ENCODE measurements around the gene ZNF385C.
"Not testable (repeated sequence)": the region's sequence is repeated elsewhere in the genome, so short reads cannot be mapped to it uniquely, and the experiment has no call there.

The ZNF385C gene, protein sequence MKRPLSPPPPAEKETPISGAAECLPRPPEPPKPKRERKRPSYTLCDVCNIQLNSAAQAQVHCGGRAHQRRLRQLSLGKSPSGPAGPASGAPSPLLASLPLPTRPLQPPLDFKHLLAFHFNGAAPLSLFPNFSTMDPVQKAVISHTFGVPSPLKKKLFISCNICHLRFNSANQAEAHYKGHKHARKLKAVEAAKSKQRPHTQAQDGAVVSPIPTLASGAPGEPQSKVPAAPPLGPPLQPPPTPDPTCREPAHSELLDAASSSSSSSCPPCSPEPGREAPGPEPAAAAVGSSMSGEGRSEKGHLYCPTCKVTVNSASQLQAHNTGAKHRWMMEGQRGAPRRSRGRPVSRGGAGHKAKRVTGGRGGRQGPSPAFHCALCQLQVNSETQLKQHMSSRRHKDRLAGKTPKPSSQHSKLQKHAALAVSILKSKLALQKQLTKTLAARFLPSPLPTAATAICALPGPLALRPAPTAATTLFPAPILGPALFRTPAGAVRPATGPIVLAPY

DNA sequence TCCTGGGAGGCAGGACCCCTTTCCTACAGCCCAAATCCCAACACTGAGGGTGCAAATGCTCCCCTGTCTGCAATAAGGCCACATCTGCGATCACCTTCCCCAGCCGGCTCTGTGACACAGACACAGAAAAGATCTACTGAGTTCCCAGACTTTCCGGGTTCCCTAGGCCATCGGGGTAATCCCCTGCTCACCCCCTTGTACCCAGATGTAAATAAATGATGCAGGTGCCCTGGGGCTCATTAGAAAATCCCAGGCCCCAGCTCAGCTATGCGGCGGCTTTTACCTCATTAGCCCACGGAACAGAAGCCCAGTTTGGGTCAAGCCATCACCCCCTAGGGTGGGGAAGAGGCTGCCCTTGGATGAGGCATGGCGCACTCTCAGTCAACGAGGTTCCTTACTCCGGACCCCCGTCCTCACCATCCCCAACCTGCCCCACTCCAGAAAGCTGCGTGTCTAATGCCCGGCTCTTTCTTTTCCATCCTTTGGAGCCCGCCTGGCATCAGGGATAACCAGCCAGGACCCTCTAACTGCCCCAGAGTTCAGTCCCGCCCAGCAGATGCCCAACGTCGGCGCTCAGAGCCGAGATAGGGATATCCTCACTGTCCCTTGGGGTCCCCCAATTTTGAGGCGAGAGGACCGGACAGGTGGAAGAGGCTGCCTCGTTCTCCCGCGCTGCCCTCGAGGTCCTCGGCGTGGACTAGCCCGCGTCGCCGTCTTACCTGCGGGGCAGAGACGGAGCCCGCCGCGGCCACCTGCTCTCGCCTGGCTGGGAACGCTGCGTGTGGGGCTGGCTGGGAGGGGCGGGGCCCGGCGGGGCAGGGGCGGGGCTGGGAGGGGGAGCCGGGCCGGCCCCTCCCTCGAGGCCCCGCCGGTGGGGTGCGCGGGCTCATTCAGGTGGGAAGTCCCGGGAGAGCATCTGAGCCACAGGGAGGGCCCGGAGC, at the start of gene ZNF385C:
TSS of gene ZNF385C (minus strand) at position 783 of the 941 bp plus-strand sequence. CDS start 35,417 bp downstream, outside the sequence.
- H3K9ac ChIP-seq (ENCODE audit: low read depth, low read length): no peak within 1 kb of the TSS
- peak within 1 kb of the TSS; percentile 64 for H3K4me3 ChIP-seq (ENCODE audit: low read length)

GRCh38 chr17:42146911-42147607, 48.8 kb upstream of the ZNF385C start:
- no peak overlapping the region for H3K27ac ChIP-seq (ENCODE audit: low read length)
- no peaks in the 10 kb centered on the region for H3K9me3 ChIP-seq (ENCODE audit: insufficient read depth, low read depth, low read length)
- H3K4me1 ChIP-seq (ENCODE audit: insufficient read depth, low read length): no peaks in the 10 kb centered on the region; the same call in 1 of the 2 replicates
- H3K9ac ChIP-seq (ENCODE audit: low read depth, low read length): no peak overlapping the region
- H3K27me3 ChIP-seq (ENCODE audit: insufficient read depth, low read length): no peaks in the 10 kb centered on the region
- H3K36me3 ChIP-seq (ENCODE audit: insufficient read depth, low read depth, low read length): peaks cover 18% of the 10 kb centered on the region
- H3K4me3 ChIP-seq (ENCODE audit: low read length): no peak overlapping the region

More for the DNA sequence above, at the start of gene ZNF385C:
- H3K27me3 ChIP-seq (ENCODE audit: insufficient read depth, low read length): peaks cover 40% of the 10 kb centered on the region
- no peaks in the 10 kb centered on the region for H3K36me3 ChIP-seq (ENCODE audit: insufficient read depth, low read depth, low read length)
- H3K27ac ChIP-seq (ENCODE audit: low read length): no peak within 1 kb of the TSS
- H3K4me1 ChIP-seq (ENCODE audit: insufficient read depth, low read length): peaks cover 4% of the 10 kb centered on the region; the same call in 1 of the 2 replicates
- no peaks in the 10 kb centered on the region for H3K9me3 ChIP-seq (ENCODE audit: insufficient read depth, low read depth, low read length)

- not testable (repeated sequence) for H3K27ac ChIP-seq (ENCODE audit: low read length); H3K9me3 ChIP-seq (ENCODE audit: insufficient read depth, low read depth, low read length); H3K4me1 ChIP-seq (ENCODE audit: insufficient read depth, low read length); H3K9ac ChIP-seq (ENCODE audit: low read depth, low read length); H3K27me3 ChIP-seq (ENCODE audit: insufficient read depth, low read length); H3K4me3 ChIP-seq (ENCODE audit: low read length)
- H3K36me3 ChIP-seq (ENCODE audit: insufficient read depth, low read depth, low read length): peaks cover 25% of the 10 kb centered on the region
Observed at GRCh38 chr17:42143138-42143537, 44.9 kb upstream of the ZNF385C start.

DNA sequence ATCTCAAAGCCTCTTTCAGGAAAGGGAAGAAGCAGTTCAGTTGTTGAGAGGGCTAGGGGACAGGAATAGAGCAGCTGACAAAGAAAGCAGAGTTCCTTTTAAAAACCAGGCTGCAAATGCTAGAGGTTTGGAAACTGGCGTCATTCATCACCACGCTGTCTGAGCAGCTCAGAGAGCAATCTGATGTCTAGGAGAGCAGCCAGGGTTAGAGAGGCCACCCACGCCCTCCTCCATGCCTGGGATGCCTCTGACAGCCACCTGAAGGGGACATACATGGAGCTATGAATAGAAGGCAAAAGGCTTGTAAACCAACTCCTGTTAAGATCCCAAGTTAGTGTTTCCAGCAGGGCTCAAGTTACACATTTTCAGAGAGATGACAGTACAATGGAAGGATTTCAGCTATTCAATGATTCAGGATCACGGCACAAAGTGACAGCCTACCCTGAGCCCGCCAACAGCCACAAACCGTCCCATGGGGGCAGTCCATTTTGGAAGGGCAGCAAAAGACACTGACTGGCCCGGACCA, 44.2 kb upstream of the ZNF385C start:
- no peak overlapping the region; the same call in 1 of the 2 replicates for H3K9ac ChIP-seq (ENCODE audit: low read depth, low read length)
- no peak overlapping the region for H3K4me3 ChIP-seq (ENCODE audit: low read length)
- H3K36me3 ChIP-seq (ENCODE audit: insufficient read depth, low read depth, low read length): peaks cover 25% of the 10 kb centered on the region
- no peaks in the 10 kb centered on the region for H3K27me3 ChIP-seq (ENCODE audit: insufficient read depth, low read length)
- H3K27ac ChIP-seq (ENCODE audit: low read length): no peak overlapping the region
- H3K9me3 ChIP-seq (ENCODE audit: insufficient read depth, low read depth, low read length): no peaks in the 10 kb centered on the region
- H3K4me1 ChIP-seq (ENCODE audit: insufficient read depth, low read length): no peaks in the 10 kb centered on the region; the same call in 1 of the 2 replicates

DNA sequence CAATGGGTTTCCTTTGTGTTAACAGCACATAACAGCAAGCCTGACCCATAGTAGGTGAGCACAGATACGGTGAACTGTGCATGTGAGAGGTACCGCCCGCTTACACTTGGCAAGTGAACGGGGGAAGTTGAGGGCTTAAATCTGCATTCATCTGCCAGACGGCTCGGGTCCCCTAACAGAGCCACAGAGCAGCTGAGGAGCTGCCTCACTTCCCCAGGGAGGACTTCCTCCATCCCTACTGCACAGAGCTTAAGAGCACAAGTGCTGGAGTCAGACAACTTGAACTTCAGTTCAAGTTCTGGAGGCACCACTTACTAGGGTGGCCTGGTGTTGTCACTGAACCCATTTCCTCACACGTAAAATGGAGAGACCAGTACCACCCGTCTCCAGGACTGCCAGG, 43.1 kb upstream of the ZNF385C start:
- H3K9ac ChIP-seq (ENCODE audit: low read depth, low read length): no peak overlapping the region

DNA sequence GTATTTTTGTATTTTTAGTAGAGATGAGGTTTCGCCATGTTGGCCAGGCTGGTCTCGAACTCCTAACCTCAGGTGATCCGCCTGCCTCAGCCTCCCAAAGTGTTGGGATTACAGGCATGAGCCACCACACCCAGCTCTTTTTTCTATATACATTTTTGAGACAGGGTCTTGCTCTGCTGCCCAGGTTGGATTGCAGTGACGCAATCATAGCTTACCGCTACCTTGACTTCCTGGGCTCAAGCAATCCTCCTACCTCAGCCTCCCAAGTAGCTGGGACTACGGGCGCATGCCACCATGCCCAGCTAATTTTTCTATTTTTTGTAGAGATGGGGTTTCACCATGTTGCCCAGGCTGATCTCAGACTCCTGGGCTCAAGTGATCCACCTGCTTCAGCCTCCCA, 42.4 kb upstream of the ZNF385C start:
- not testable (repeated sequence) for H3K4me1 ChIP-seq (ENCODE audit: insufficient read depth, low read length); H3K9me3 ChIP-seq (ENCODE audit: insufficient read depth, low read depth, low read length); H3K27me3 ChIP-seq (ENCODE audit: insufficient read depth, low read length); H3K9ac ChIP-seq (ENCODE audit: low read depth, low read length); H3K4me3 ChIP-seq (ENCODE audit: low read length); H3K27ac ChIP-seq (ENCODE audit: low read length)
- H3K36me3 ChIP-seq (ENCODE audit: insufficient read depth, low read depth, low read length): peaks cover 25% of the 10 kb centered on the region

More for the DNA sequence above, 43.1 kb upstream of the ZNF385C start:
- Histone ChIP-seq H3K9me3 (ENCODE audit: insufficient read depth, low read depth, low read length) (no peaks in the 10 kb centered on the region), H3K27ac (ENCODE audit: low read length) (no peak overlapping the region), H3K4me1 (ENCODE audit: insufficient read depth, low read length) (no peaks in the 10 kb centered on the region; the same call in 1 of the 2 replicates), H3K4me3 (ENCODE audit: low read length) (no peak overlapping the region), H3K36me3 (ENCODE audit: insufficient read depth, low read depth, low read length) (peaks cover 25% of the 10 kb centered on the region), H3K27me3 (ENCODE audit: insufficient read depth, low read length) (no peaks in the 10 kb centered on the region)

GRCh38 chr17:42138749-42139492, 40.6 kb upstream of the ZNF385C start:
- Histone ChIP-seq H3K36me3 (ENCODE audit: insufficient read depth, low read depth, low read length) (peaks cover 20% of the 10 kb centered on the region), H3K27me3 (ENCODE audit: insufficient read depth, low read length) (no peaks in the 10 kb centered on the region), H3K27ac (ENCODE audit: low read length) (no peak overlapping the region), H3K9me3 (ENCODE audit: insufficient read depth, low read depth, low read length) (no peaks in the 10 kb centered on the region), H3K4me1 (ENCODE audit: insufficient read depth, low read length) (no peaks in the 10 kb centered on the region; the same call in 1 of the 2 replicates), H3K9ac (ENCODE audit: low read depth, low read length) (no peak overlapping the region), H3K4me3 (ENCODE audit: low read length) (no peak overlapping the region)

DNA sequence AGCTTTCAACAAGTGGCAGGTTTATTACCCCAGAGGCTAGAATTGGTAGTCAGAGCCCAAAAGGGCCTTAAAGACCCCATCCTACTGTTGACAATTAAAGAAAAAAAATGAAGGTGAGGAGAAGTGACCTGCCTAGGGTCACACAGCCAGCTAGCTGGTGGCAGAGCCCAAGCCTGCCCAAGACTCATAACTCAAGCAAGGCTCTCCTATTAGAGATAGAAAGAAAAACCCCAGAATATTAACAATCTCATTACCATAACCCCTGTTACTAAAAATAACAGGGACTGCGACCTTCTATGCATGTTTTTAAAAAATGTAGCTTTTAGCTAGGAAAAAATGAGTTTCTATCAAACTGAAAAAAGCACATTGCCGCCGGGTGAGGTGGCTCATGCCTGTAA, 38.4 kb upstream of the ZNF385C start:
- no peaks in the 10 kb centered on the region for H3K27me3 ChIP-seq (ENCODE audit: insufficient read depth, low read length)
- H3K9me3 ChIP-seq (ENCODE audit: insufficient read depth, low read depth, low read length): no peaks in the 10 kb centered on the region
- H3K4me1 ChIP-seq (ENCODE audit: insufficient read depth, low read length): no peaks in the 10 kb centered on the region; the same call in 1 of the 2 replicates
- H3K4me3 ChIP-seq (ENCODE audit: low read length): no peak overlapping the region
- H3K27ac ChIP-seq (ENCODE audit: low read length): no peak overlapping the region
- peaks cover 10% of the 10 kb centered on the region for H3K36me3 ChIP-seq (ENCODE audit: insufficient read depth, low read depth, low read length)
- no peak overlapping the region for H3K9ac ChIP-seq (ENCODE audit: low read depth, low read length)

GRCh38 chr17:42135664-42136653, 37.7 kb upstream of the ZNF385C start:
- Histone ChIP-seq H3K36me3 (ENCODE audit: insufficient read depth, low read depth, low read length) (peaks cover 3% of the 10 kb centered on the region; the same call in 1 of the 2 replicates), H3K9ac (ENCODE audit: low read depth, low read length) (no peak overlapping the region), H3K9me3 (ENCODE audit: insufficient read depth, low read depth, low read length) (no peaks in the 10 kb centered on the region), H3K27me3 (ENCODE audit: insufficient read depth, low read length) (no peaks in the 10 kb centered on the region), H3K4me1 (ENCODE audit: insufficient read depth, low read length) (no peaks in the 10 kb centered on the region; the same call in 1 of the 2 replicates), H3K27ac (ENCODE audit: low read length) (no peak overlapping the region), H3K4me3 (ENCODE audit: low read length) (no peak overlapping the region)

GRCh38 chr17:42135151-42135550, 36.9 kb upstream of the ZNF385C start:
- no peak overlapping the region for H3K27ac ChIP-seq (ENCODE audit: low read length)
- no peak overlapping the region for H3K4me3 ChIP-seq (ENCODE audit: low read length)
- no peak overlapping the region for H3K9ac ChIP-seq (ENCODE audit: low read depth, low read length)
- no peaks in the 10 kb centered on the region for H3K27me3 ChIP-seq (ENCODE audit: insufficient read depth, low read length)
- H3K9me3 ChIP-seq (ENCODE audit: insufficient read depth, low read depth, low read length): no peaks in the 10 kb centered on the region
- no peaks in the 10 kb centered on the region; the same call in 1 of the 2 replicates for H3K4me1 ChIP-seq (ENCODE audit: insufficient read depth, low read length)
- peaks cover 8% of the 10 kb centered on the region for H3K36me3 ChIP-seq (ENCODE audit: insufficient read depth, low read depth, low read length)
